ENCODE data around the gene AKAP9. TPM values are rescaled to one million over a fixed set of nuclear protein-coding genes. Genes with fewer than 3 reads are reported as not detected.
"Not testable (repeated sequence)": the region's sequence is repeated elsewhere in the genome, so short reads cannot be mapped to it uniquely, and the experiment has no call there.

Gene AKAP9
- total and polyA plus RNA-seq, 4 donors = 13.8 to 81.2 (median 38.6) TPM

DNA sequence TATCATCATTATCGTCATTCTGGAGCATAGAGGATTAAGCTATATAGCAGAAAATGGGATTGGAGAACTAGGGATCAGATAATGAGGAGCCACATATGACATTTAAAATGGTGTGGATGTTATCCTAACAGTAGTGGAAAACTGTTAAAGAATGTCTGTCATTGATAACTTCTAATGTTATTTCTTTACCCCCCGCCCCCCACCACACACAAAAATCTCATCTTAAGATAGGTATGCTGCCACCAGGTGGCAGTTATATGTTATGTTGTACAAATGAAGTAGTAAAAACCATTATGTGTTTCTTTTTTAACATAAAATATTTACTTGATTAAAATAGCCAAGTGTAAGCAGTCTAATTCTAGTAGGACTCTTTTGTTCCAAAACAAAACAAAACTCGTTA lies 13.0 kb downstream of the AKAP9 start:
- Histone ChIP-seq H3K4me1 (ENCODE audit: control insufficient read depth in 1 of 2, insufficient read depth in 2 of 2, low read length in 2 of 2) (no peaks in the 10 kb centered on the region), H3K4me3 (ENCODE audit: low read length in 2 of 2) (no peak overlapping the region), H3K27me3 (ENCODE audit: control insufficient read depth in 1 of 2, insufficient read depth in 2 of 2, low read length in 1 of 2) (no peaks in the 10 kb centered on the region), H3K9me3 (ENCODE audit: control insufficient read depth, low read length) (no peaks in the 10 kb centered on the region), H3K27ac (ENCODE audit: low read depth in 1 of 2, low read length in 2 of 2) (no peak overlapping the region), H3K36me3 (ENCODE audit: control insufficient read depth in 1 of 2, insufficient read depth in 2 of 2, low read length in 1 of 2) (no peaks in the 10 kb centered on the region)
- DNase-seq (no peak), ATAC-seq (ENCODE audit: low FRiP score) (no peak)
- intact Hi-C loops (cut with DNase I) = no loop called here
- WGBS, 2 donors = 91% methylated on average over 3 of the region's 3 CpGs

DNA sequence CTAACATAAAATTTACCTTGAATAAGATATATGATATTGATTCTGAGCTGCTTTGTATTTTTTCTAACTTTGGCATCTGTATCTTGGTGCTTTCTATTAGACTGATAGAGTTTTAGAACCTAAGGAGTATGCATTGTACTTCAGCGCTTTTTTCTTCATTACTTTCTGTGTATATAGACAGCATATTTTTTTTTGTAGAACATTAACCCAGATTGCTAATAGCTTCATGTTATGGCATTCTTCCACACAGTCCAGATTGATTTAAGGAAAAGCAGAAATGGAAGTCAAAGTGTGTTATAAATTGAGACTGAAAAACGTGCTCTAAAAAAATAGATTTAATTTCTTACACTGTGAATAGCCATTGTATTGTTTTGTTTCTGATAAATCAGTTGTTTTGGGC lies 15.8 kb downstream of the AKAP9 start:
- 53 to 55% methylated on average over 2 of the region's 2 CpGs for WGBS, 2 donors
- H3K4me1 ChIP-seq (ENCODE audit: control insufficient read depth in 1 of 2, insufficient read depth in 2 of 2, low read length in 2 of 2); ATAC-seq (ENCODE audit: low FRiP score); H3K36me3 ChIP-seq (ENCODE audit: control insufficient read depth in 1 of 2, insufficient read depth in 2 of 2, low read length in 1 of 2); H3K27me3 ChIP-seq (ENCODE audit: control insufficient read depth in 1 of 2, insufficient read depth in 2 of 2, low read length in 1 of 2); DNase-seq; H3K4me3 ChIP-seq (ENCODE audit: low read length in 2 of 2); H3K9me3 ChIP-seq (ENCODE audit: control insufficient read depth, low read length); H3K27ac ChIP-seq (ENCODE audit: low read depth in 1 of 2, low read length in 2 of 2); intact Hi-C loops (cut with DNase I): not testable (repeated sequence)

- ATAC-seq (ENCODE audit: low FRiP score) (no peak), DNase-seq (no peak)
- peaks cover 2% of the 10 kb centered on the region in 2 donors for H3K4me1 ChIP-seq (ENCODE audit: control insufficient read depth in 1 of 2, insufficient read depth in 2 of 2, low read length in 2 of 2)
- no peak overlapping the region for H3K27ac ChIP-seq (ENCODE audit: low read depth in 1 of 2, low read length in 2 of 2)
- intact Hi-C loops (cut with DNase I) = no loop called here
- no peak overlapping the region for H3K4me3 ChIP-seq (ENCODE audit: low read length in 2 of 2)
- 92 to 93% methylated on average over 1 of the region's 1 CpG for WGBS, 2 donors
- no peaks in the 10 kb centered on the region for H3K36me3 ChIP-seq (ENCODE audit: control insufficient read depth in 1 of 2, insufficient read depth in 2 of 2, low read length in 1 of 2)
- H3K27me3 ChIP-seq (ENCODE audit: control insufficient read depth in 1 of 2, insufficient read depth in 2 of 2, low read length in 1 of 2) = no peaks in the 10 kb centered on the region
- no peaks in the 10 kb centered on the region for H3K9me3 ChIP-seq (ENCODE audit: control insufficient read depth, low read length)
Observed at GRCh38 chr7:91957232-91957631, 16.6 kb downstream of the AKAP9 start.

DNA sequence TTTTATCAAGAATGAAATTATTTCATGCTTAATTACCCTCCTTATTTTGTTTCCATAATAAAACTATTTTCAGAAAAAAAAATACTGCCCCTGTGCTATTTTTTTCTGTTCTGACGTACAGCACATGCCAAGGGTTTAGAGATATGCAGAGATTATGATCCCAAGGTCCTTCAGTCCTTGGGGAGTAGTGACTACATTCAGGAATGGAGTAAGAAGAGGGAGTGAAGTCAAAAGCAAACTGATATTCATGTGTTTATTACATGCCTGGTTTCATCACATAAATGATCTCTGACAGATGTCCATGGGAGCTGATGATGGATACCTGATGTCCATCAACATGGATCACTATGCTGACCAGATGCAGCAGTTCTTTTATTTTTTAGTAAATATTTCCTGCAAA lies 17.2 kb downstream of the AKAP9 start:
- WGBS, 2 donors = 0 to 7% methylated on average over 1 of the region's 1 CpG
- Histone ChIP-seq H3K27ac (ENCODE audit: low read depth in 1 of 2, low read length in 2 of 2) (no peak overlapping the region), H3K36me3 (ENCODE audit: control insufficient read depth in 1 of 2, insufficient read depth in 2 of 2, low read length in 1 of 2) (no peaks in the 10 kb centered on the region), H3K27me3 (ENCODE audit: control insufficient read depth in 1 of 2, insufficient read depth in 2 of 2, low read length in 1 of 2) (no peaks in the 10 kb centered on the region), H3K4me1 (ENCODE audit: control insufficient read depth in 1 of 2, insufficient read depth in 2 of 2, low read length in 2 of 2) (peaks cover 2% of the 10 kb centered on the region in 2 donors), H3K4me3 (ENCODE audit: low read length in 2 of 2) (no peak overlapping the region), H3K9me3 (ENCODE audit: control insufficient read depth, low read length) (no peaks in the 10 kb centered on the region)
- DNase-seq (no peak), ATAC-seq (ENCODE audit: low FRiP score) (no peak)
- intact Hi-C loops (cut with DNase I) = no loop called here

- Histone ChIP-seq H3K27ac (ENCODE audit: low read depth in 1 of 2, low read length in 2 of 2) (no peak overlapping the region), H3K36me3 (ENCODE audit: control insufficient read depth in 1 of 2, insufficient read depth in 2 of 2, low read length in 1 of 2) (no peaks in the 10 kb centered on the region), H3K4me1 (ENCODE audit: control insufficient read depth in 1 of 2, insufficient read depth in 2 of 2, low read length in 2 of 2) (peaks cover 2% of the 10 kb centered on the region in 2 donors), H3K4me3 (ENCODE audit: low read length in 2 of 2) (no peak overlapping the region), H3K27me3 (ENCODE audit: control insufficient read depth in 1 of 2, insufficient read depth in 2 of 2, low read length in 1 of 2) (no peaks in the 10 kb centered on the region), H3K9me3 (ENCODE audit: control insufficient read depth, low read length) (no peaks in the 10 kb centered on the region)
- 70 to 79% methylated on average over 5 of the region's 5 CpGs for WGBS, 2 donors
- ATAC-seq (ENCODE audit: low FRiP score) (no peak), DNase-seq (no peak)
- intact Hi-C loops (cut with DNase I) = no loop called here
Observed at GRCh38 chr7:91959023-91959422, 18.4 kb downstream of the AKAP9 start.

- no peaks in the 10 kb centered on the region for H3K27me3 ChIP-seq (ENCODE audit: control insufficient read depth in 1 of 2, insufficient read depth in 2 of 2, low read length in 1 of 2)
- 97 to 99% methylated on average over 2 of the region's 2 CpGs for WGBS, 2 donors
- intact Hi-C loops (cut with DNase I) = loop anchor here in 1 of 2 donors (5.0 kb wide), 1 partner anchor 355 kb away; no protein-coding TSS in a partner anchor
- H3K36me3 ChIP-seq (ENCODE audit: control insufficient read depth in 1 of 2, insufficient read depth in 2 of 2, low read length in 1 of 2) = no peaks in the 10 kb centered on the region
- peaks cover 2% of the 10 kb centered on the region in 2 donors for H3K4me1 ChIP-seq (ENCODE audit: control insufficient read depth in 1 of 2, insufficient read depth in 2 of 2, low read length in 2 of 2)
- no peak overlapping the region for H3K27ac ChIP-seq (ENCODE audit: low read depth in 1 of 2, low read length in 2 of 2)
- DNase-seq = no peak
- ATAC-seq (ENCODE audit: low FRiP score) = no peak
- H3K9me3 ChIP-seq (ENCODE audit: control insufficient read depth, low read length) = no peaks in the 10 kb centered on the region
- no peak overlapping the region for H3K4me3 ChIP-seq (ENCODE audit: low read length in 2 of 2)
Observed at GRCh38 chr7:91961816-91962215, 21.2 kb downstream of the AKAP9 start.

DNA sequence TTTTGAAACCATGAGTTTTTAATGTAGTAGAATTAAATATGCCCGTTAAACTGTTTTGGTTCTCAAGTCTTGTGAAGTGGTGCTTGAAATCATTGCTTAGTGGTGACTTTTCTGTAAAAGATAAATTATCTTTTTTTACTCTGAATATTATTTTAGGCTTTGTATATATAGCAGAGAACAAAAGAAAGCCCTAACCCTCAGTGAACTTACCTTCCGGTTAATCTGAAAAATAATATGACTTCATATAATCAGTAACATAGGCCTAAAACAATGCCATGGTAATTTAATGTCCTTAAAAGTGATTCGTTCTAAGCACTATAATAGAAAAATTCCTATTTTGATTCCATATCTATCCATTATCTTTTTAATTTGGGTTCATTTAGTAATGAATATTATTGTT lies 21.8 kb downstream of the AKAP9 start:
- H3K4me3 ChIP-seq (ENCODE audit: low read length in 2 of 2) = no peak overlapping the region
- WGBS, 2 donors = 92 to 93% methylated on average over 3 of the region's 3 CpGs
- intact Hi-C loops (cut with DNase I) = loop anchor here in 1 of 2 donors (5.0 kb wide), 1 partner anchor 355 kb away; no protein-coding TSS in a partner anchor
- no peaks in the 10 kb centered on the region for H3K36me3 ChIP-seq (ENCODE audit: control insufficient read depth in 1 of 2, insufficient read depth in 2 of 2, low read length in 1 of 2)
- DNase-seq (no peak), ATAC-seq (ENCODE audit: low FRiP score) (no peak)
- peaks cover 2% of the 10 kb centered on the region in 2 donors for H3K4me1 ChIP-seq (ENCODE audit: control insufficient read depth in 1 of 2, insufficient read depth in 2 of 2, low read length in 2 of 2)
- H3K27me3 ChIP-seq (ENCODE audit: control insufficient read depth in 1 of 2, insufficient read depth in 2 of 2, low read length in 1 of 2) = no peaks in the 10 kb centered on the region
- no peaks in the 10 kb centered on the region for H3K9me3 ChIP-seq (ENCODE audit: control insufficient read depth, low read length)
- H3K27ac ChIP-seq (ENCODE audit: low read depth in 1 of 2, low read length in 2 of 2) = no peak overlapping the region

- H3K27ac ChIP-seq (ENCODE audit: low read depth in 1 of 2, low read length in 2 of 2); intact Hi-C loops (cut with DNase I); H3K4me1 ChIP-seq (ENCODE audit: control insufficient read depth in 1 of 2, insufficient read depth in 2 of 2, low read length in 2 of 2): not testable (repeated sequence)
Observed at GRCh38 chr7:91967513-91967912, 26.9 kb downstream of the AKAP9 start.

GRCh38 chr7:91973639-91974038 lies 33.0 kb downstream of the AKAP9 start:
- no peak overlapping the region for H3K27ac ChIP-seq (ENCODE audit: low read depth in 1 of 2, low read length in 2 of 2)
- H3K27me3 ChIP-seq (ENCODE audit: control insufficient read depth in 1 of 2, insufficient read depth in 2 of 2, low read length in 1 of 2) = no peaks in the 10 kb centered on the region
- H3K4me1 ChIP-seq (ENCODE audit: control insufficient read depth in 1 of 2, insufficient read depth in 2 of 2, low read length in 2 of 2) = no peaks in the 10 kb centered on the region
- intact Hi-C loops (cut with DNase I) = no loop called here
- no peak for DNase-seq
- H3K4me3 ChIP-seq (ENCODE audit: low read length in 2 of 2) = no peak overlapping the region
- WGBS, 2 donors = 86 to 89% methylated on average over 5 of the region's 5 CpGs
- ATAC-seq (ENCODE audit: low FRiP score) = no peak
- no peaks in the 10 kb centered on the region for H3K36me3 ChIP-seq (ENCODE audit: control insufficient read depth in 1 of 2, insufficient read depth in 2 of 2, low read length in 1 of 2)
- H3K9me3 ChIP-seq (ENCODE audit: control insufficient read depth, low read length) = no peaks in the 10 kb centered on the region

More at GRCh38 chr7:91967513-91967912, 26.9 kb downstream of the AKAP9 start:
- WGBS, 2 donors = 97 to 98% methylated on average over 2 of the region's 2 CpGs
- H3K36me3 ChIP-seq (ENCODE audit: control insufficient read depth in 1 of 2, insufficient read depth in 2 of 2, low read length in 1 of 2); DNase-seq; H3K27me3 ChIP-seq (ENCODE audit: control insufficient read depth in 1 of 2, insufficient read depth in 2 of 2, low read length in 1 of 2); H3K9me3 ChIP-seq (ENCODE audit: control insufficient read depth, low read length); H3K4me3 ChIP-seq (ENCODE audit: low read length in 2 of 2); ATAC-seq (ENCODE audit: low FRiP score): not testable (repeated sequence)
